ENCODE data around the gene TRIM38. TPM values are rescaled to one million over a fixed set of nuclear protein-coding genes. Genes with fewer than 3 reads are reported as not detected.
A peak's percentile ranks its signal among the peaks of the same experiment; 100 is the strongest.

TRIM38 gene
- total RNA-seq, 2 donors from 2014 or later, result 3.9 to 4.0 TPM

DNA sequence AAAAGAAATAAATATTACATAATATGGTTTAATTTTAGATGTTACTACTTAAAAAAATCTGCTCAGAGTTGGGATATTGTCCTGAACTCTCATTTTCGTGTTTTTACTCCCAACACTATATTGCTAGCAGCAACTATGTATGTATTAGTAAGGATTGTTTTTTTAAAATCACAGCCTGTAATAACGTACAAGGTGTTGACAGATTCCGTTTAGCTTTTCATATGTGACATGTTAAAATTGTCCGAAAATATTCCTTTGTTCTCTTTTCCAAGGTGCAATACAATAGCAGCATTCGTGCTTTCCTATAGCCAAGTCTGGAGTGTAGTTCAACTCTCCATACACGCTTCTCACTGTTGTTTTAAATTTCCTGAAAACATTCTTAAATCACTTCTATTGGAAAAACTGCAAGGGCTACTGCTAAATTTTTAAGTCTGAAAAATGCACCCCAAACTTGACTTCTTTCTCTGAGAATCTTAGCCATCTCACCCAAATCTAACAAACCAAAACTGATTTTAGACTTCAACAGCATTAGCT lies 65.7 kb downstream of the TRIM38 start:
- Histone ChIP-seq H3K4me1 (peaks cover 37% of the 10 kb centered on the region), H3K27ac (peak overlapping the region in 1 of 4 donors; percentile 89), H3K4me3 (no peak overlapping the region), H3K9me3 (no peaks in the 10 kb centered on the region), H3K27me3 (no peaks in the 10 kb centered on the region), H3K36me3 (replicated peaks in 1 of 2; ENCODE audit: insufficient read depth in 1 of 2, low read depth in 2 of 2) (no peaks in the 10 kb centered on the region)
- intact Hi-C loops (cut with DNase I), result no loop called here
- TF ChIP-seq POLR2A (IDR thresholded peaks at IDR 0.05) (no peak), CTCF (IDR thresholded peaks at IDR 0.05) (no peak)
- ATAC-seq (no peak), DNase-seq (no peak)
- 76 to 79% methylated on average over 6 of the region's 6 CpGs for WGBS, 2 donors

GRCh38 chr6:26028746-26029569 lies 66.4 kb downstream of the TRIM38 start:
- Histone ChIP-seq H3K4me1 (peaks cover 40% of the 10 kb centered on the region), H3K4me3 (no peak overlapping the region), H3K9me3 (no peaks in the 10 kb centered on the region), H3K36me3 (replicated peaks in 1 of 2; ENCODE audit: insufficient read depth in 1 of 2, low read depth in 2 of 2) (no peaks in the 10 kb centered on the region), H3K27me3 (no peaks in the 10 kb centered on the region), H3K27ac (no peak overlapping the region)
- ATAC-seq (no peak), DNase-seq (no peak)
- WGBS, 2 donors, result 68 to 71% methylated on average over 10 of the region's 10 CpGs
- no peak for TF ChIP-seq POLR2A (IDR thresholded peaks at IDR 0.05)
- TF ChIP-seq CTCF (IDR thresholded peaks at IDR 0.05), result no peak
- intact Hi-C loops (cut with DNase I), result no loop called here

DNA sequence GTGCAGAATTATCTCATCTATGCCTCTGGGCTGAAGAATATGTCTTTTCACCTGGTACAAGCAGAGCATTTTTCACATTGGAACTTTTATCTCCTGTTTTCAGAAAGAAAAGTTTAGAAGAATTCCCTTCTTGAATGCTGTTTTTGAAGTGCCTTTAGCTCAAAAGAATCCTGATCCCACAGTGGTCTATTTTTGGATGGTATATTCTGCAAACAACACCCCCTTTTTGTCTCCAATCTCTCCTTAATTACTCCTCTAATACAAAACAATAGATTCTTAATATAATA lies 66.9 kb downstream of the TRIM38 start:
- Histone ChIP-seq H3K27ac (no peak overlapping the region), H3K4me3 (no peak overlapping the region), H3K4me1 (peaks cover 43% of the 10 kb centered on the region), H3K36me3 (replicated peaks in 1 of 2; ENCODE audit: insufficient read depth in 1 of 2, low read depth in 2 of 2) (no peaks in the 10 kb centered on the region), H3K9me3 (no peaks in the 10 kb centered on the region), H3K27me3 (no peaks in the 10 kb centered on the region)
- TF ChIP-seq POLR2A (IDR thresholded peaks at IDR 0.05) (no peak), CTCF (IDR thresholded peaks at IDR 0.05) (no peak)
- intact Hi-C loops (cut with DNase I), result no loop called here
- no peak for ATAC-seq
- DNase-seq, result no peak

GRCh38 chr6:26029857-26030653 lies 67.5 kb downstream of the TRIM38 start:
- Histone ChIP-seq H3K27me3 (no peaks in the 10 kb centered on the region), H3K9me3 (no peaks in the 10 kb centered on the region), H3K4me3 (no peak overlapping the region), H3K36me3 (replicated peaks in 1 of 2; ENCODE audit: insufficient read depth in 1 of 2, low read depth in 2 of 2) (no peaks in the 10 kb centered on the region), H3K4me1 (peaks cover 43% of the 10 kb centered on the region), H3K27ac (no peak overlapping the region)
- ATAC-seq (no peak), DNase-seq (no peak)
- 53 to 60% methylated on average over 7 of the region's 7 CpGs for WGBS, 2 donors
- TF ChIP-seq POLR2A (IDR thresholded peaks at IDR 0.05) (no peak), CTCF (IDR thresholded peaks at IDR 0.05) (no peak)
- intact Hi-C loops (cut with DNase I), result no loop called here

All from body of pancreas (tissue), 4 donors.